Lower leg skin (tissue), 3 donors: ENCODE measurements around the gene SCAP.

Experiments
- CTCF ChIP-seq, 3 donors: fragments of 450-650 bp; IDR thresholded peaks; one replicate each; pipeline ENCODE4 v1.5.1; 2016; ENCODE audit warnings: antibody characterized with exemption in 3 of 3, mild to moderate bottlenecking in 3 of 3, moderate library complexity in 2 of 3
- POLR2A ChIP-seq, 2 donors: fragments of 450-650 bp; IDR thresholded peaks; one replicate each; pipeline ENCODE4 v1.6.1; 2016 to 2017; ENCODE audit warnings: antibody characterized with exemption in 2 of 2, mild to moderate bottlenecking in 1 of 2, moderate library complexity in 1 of 2

DNA sequence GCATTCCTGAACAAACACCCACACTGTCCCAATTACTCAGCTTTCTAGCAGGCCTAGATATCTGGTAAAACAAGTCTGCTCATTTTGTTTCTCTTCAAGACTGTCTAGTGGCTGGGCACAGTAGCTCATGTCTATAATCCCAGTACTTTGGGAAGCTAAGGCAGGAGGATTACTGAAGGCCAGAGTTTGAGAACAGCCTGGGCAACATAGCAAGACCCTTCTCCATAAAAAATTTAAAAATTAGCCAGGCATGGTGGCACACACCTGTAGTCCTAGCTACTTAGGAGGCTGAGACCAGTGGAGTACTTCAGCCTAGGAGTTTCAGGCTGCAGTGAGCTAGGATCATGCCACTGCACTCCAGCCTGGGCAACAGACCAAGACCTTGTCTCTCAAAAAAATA lies 101.2 kb downstream of the SCAP start:
- no peak for TF ChIP-seq CTCF (IDR thresholded peaks at IDR 0.05)
- no peak for TF ChIP-seq POLR2A (IDR thresholded peaks at IDR 0.05)
